AG08395 (cell line): ENCODE results near the gene GALNT5.
A peak's percentile ranks its signal among the peaks of the same experiment; 100 is the strongest.
"Not testable (repeated sequence)": the region's sequence is repeated elsewhere in the genome, so short reads cannot be mapped to it uniquely, and the experiment has no call there.

ENCODE experiments used
- DNase-seq: peaks from one replicate; pipeline ENCODE4 v3.0.0; 2012; ENCODE audit warnings: mixed read lengths, low spot score

The GALNT5 gene

GRCh38 chr2:157251932-157252331 is 5.6 kb upstream of the GALNT5 start:
- DNase-seq = no peak

DNA sequence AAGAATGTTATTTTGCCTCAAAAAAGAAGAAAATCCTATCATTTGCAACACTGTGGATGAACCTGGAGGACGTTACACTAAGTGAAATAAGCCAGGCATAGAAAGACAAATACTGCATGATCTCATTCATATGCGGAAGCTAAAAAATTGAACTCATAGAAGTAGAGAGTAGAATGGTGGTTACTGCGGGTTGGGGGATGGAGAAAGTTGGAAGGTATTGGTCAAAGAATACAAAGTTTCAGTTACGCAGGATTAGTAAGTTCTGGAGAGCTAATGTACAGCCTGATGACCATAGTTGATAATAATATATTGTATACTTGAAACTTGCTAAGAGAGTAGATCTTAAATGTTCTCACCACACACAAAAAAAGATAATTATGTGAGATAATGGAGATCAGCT is 5.0 kb upstream of the GALNT5 start:
- no peak for DNase-seq

- peak; percentile 41 for DNase-seq
Observed at GRCh38 chr2:157254041-157254440, 3.5 kb upstream of the GALNT5 start.

DNA sequence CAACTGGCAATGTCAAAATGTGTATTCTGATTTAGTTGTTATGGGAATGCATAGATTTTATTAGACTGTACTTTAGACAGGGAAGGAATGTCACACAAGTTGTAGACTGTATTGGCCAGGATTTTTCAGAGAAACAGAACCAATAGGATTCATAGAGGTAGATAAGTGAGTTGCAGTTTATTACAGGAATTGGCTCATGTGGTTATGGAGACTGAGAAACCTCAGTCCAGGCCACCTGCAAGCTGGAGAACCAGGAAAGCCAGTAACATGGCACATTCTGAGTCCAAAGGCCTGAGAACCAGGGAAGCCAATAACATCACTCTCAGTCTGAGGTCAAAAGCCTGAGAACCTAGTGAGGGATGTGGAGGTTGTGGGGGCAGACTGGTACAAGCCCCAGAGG is 1.8 kb upstream of the GALNT5 start:
- DNase-seq = no peak

DNA sequence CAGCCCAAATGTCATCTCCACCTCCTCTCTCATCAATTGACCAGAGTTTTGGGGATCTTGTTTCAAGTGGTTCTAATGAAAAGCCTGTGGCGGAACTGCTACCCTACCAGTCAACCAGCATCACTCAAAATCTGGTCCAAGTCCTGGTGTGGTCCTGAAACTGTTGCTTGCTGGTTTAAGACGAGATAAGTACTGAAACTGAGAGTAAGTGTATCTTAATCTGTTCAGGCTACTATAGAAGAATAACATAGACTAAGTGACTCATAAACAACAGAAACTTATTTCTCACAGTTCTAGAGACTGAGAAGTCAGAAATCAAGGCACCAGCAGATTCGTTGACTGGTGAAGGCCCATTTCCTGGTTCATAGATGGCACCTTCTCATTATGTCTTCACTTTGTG is 879 bp upstream of the GALNT5 start:
- DNase-seq = no peak

DNA sequence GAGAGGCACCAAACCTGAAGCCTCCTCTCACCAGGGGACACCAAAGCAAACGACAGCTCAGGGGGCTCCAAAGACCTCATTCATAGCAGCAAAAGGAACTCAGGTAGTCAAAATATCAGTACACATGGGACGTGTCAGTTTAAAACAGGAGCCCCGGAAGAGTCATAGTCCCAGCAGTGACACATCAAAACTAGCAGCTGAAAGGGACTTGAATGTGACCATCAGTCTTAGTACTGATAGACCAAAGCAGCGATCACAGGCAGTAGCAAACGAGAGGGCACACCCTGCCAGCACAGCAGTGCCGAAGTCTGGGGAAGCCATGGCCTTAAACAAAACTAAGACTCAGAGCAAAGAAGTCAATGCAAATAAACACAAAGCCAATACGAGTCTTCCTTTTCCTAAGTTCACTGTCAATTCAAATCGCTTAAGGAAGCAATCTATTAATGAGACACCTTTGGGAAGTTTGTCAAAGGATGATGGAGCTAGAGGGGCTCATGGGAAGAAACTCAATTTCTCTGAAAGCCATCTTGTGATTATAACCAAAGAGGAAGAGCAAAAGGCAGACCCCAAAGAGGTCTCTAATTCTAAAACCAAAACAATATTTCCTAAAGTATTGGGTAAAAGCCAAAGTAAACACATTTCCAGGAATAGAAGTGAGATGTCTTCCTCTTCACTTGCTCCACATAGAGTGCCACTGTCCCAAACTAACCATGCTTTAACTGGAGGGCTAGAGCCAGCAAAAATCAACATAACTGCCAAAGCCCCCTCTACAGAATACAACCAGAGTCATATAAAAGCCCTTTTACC is 1.2 kb downstream of the GALNT5 start:
- DNase-seq = no peak

GRCh38 chr2:157259386-157259785 is 1.9 kb downstream of the GALNT5 start:
- no peak for DNase-seq

GRCh38 chr2:157259960-157260359 is 2.5 kb downstream of the GALNT5 start:
- no peak for DNase-seq

DNA sequence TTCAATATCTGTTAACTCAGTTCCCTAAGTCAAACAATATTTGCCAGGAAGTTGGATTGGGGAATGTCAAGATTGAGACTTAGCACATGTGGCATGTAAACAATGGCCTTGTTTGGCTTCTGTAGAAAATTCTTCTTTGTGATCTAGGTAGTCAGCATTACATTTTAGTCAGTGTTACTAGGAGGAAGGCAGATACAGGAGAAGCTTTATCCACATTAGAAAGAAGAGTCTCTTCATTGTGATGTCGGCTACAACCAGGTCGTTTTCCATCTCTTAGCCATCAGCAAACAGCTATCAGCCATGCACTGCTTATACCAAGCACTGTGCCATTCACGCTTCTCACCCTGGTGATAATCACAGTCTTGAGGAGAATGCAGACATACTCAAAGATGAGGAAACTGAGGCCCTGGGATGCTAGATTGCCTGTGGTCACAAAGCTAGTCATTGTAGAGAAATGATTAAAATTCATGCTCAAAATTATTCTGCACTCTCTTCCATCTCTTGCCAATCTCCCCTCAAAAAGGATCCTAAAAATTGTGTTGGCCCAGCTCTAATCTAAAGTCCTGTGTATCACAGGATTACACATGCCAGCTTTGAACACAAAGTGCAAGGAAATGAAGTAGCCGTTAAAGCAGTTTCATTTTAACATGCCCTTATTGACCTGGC is 3.2 kb downstream of the GALNT5 start:
- DNase-seq = no peak

GRCh38 chr2:157261199-157261782 is 3.8 kb downstream of the GALNT5 start:
- peak; percentile 72 for DNase-seq

DNA sequence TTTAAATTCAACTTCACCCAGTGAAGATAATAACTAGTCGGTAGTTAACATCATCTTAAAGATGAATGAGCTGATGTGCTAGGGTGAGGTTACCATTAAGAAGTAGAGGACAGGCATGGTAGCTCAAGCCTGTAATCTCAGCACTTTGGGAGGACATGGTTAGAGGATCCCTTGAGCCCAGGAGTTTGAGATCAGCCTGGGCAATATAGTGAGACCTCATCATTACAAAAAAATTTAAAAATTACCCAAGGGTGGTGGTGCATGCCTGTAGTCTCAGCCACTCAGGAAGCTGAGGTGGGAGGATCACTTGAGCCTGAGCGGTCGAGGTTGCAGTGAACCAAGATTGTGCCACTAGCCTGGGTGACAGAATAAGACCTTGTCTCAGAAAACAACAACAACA is 4.7 kb downstream of the GALNT5 start:
- no peak for DNase-seq

- peak; percentile 59 for DNase-seq
Observed at GRCh38 chr2:157264099-157264498, 6.6 kb downstream of the GALNT5 start.

DNA sequence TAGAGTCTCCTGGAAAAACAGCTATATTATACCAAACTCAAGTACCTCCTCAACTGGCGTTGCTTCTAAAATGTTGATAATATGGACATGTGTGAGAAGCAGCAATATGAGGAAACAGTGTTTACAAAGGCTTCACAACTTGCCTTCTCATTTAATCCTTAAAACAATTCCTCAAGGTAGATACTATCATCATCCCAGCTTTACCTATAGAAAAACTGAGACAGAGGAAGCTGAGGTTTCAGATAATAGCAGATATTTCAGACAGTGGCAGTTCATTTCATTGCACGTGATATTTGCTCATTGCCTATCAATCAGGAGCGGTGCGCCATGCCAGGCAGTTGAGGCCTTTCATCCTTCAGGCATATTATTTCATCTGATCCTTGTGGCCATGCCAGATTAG is 8.3 kb downstream of the GALNT5 start:
- DNase-seq = no peak

DNA sequence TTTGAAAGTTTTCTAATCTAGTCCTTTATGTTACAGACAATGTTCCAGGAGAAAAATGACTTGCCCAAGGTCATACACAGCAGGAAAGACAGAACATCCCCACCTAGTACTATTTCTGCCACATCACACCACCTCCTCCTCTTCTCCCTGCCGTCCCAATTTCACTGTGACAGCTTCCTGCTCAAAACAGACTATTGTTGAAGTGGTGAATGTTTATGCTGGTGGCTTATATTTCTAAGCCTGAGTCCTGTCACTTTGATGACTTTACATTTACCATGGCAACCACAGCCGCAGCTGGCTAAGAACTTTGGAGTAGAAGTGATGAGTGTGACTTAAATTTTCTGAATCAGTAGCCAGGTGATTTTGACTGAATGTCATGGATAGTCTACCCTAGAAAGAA is 10.0 kb downstream of the GALNT5 start:
- DNase-seq = no peak

DNA sequence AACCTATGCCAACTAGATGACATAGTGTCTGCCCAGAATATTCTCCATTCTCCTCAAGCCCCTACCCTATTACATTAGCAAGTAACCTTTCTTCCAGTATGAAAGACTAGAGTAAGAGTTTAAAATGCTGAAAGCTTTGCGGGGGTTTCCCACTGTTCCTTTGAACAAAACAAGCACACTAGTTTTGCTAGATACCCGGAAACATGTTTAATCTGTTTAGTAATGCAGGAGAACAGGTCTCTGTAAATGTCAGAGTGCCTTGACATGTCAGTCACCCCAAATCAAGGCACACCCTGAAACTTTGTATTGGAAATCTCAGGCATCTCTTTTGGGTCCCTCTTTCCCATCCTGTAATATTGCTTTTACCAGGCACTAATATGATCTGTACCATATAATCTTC is 11.6 kb downstream of the GALNT5 start:
- DNase-seq = no peak

- no peak for DNase-seq
Observed at GRCh38 chr2:157269922-157270321, 12.4 kb downstream of the GALNT5 start.

DNA sequence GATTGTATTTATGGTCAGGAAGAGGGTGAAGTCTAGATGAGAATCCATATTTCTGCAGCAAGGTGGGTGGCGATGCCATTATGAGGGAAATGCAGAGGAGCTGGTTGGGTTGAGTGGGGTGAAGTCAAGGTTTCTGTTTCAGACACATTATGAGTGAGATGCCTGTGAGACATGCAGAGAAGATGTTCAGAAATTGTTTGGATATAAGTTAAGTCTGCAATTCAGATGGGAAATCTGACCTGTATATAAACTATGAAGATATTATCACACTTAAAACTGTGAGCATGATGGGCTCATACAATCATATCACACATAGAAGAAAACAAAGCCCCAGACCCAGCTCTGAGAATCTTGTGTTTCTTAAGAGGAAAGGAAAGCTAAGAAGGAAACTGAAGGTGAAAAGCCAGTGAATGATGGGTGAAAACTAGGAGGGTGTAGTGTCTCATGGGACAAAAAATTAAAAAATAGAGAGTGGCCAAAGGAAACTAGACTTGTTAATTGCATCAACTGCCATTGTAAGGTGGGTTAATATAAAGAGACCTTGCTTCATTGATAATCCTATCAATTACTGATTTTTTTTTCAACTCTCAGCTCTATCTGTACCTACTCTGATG is 14.2 kb downstream of the GALNT5 start:
- DNase-seq = no peak

- not testable (repeated sequence) for DNase-seq
Observed at GRCh38 chr2:157279311-157279710, 21.8 kb downstream of the GALNT5 start.

DNA sequence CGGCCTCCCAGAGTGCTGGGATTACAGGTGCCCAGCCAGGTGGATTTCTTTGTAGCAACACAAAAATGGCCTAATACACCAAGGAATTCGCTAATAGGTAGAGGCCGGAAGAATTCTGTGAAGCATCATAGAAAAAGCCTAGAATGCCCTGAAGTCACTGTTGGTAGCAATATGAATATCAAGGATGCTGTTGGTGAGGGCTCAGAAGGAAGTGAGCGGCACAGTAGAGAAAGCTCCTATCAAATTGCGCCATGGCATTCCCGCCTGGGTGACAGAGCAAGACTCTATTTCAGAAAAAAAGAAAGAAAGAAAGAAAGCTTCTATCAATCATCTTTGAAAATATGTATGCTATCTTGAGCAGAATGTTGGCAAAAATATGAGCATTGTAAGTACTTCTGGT is 23.8 kb downstream of the GALNT5 start:
- no peak for DNase-seq

DNA sequence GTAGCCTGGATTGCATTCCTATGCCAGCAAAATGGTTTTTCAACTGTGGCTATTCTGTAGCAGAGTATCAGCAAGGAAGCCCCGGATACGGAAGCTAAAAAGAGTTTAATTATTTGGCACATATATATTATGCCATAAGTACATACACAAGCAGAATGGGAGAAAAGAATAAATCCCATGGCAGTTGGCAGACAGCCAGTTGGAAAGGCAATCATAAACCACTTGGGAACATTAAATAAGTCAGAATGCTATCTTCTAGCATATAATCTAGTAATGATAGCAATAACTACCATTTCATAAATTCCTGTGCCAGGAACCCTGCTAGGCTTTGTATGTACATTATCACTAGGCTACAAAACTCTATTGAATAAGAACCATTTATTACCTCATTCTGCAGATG is 26.0 kb downstream of the GALNT5 start:
- DNase-seq = no peak

DNA sequence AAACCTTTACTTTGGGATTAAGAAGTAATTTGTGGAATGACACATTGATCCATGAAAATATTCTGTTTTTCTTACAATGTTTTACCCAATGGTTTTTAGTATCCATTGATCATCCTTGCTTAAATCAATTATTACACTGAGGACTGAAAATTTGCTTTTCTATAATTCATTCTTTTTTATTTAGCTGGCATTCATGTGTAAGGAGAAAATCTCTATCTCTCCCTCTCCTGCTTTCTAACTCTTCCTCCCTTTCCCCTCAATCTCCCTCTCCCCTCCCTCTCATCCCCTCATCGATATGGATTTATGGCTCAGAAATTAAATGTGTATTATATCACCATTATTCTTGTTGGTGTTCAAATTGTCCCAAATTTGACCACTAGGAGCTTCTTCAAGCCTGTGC is 29.7 kb downstream of the GALNT5 start:
- DNase-seq = no peak

DNA sequence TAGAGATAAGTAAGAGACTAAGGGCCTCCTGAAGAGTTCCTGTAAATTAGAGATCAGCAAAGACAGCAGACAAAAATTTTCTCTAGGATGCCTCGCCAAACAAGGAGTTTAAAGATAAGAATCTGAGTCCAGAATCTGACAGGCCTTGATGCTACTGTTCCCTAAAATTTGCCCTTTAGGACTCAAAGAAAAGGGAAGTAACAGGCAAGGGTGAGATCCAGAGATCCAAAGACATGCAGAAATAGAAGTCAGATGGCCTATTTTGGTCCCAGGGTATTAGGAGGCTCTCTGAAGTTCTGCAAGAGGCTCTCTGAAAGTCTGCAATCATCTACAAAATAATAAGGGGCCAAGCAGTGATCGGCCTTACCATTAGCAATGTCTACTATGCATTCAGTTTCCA is 33.0 kb downstream of the GALNT5 start:
- no peak for DNase-seq

DNA sequence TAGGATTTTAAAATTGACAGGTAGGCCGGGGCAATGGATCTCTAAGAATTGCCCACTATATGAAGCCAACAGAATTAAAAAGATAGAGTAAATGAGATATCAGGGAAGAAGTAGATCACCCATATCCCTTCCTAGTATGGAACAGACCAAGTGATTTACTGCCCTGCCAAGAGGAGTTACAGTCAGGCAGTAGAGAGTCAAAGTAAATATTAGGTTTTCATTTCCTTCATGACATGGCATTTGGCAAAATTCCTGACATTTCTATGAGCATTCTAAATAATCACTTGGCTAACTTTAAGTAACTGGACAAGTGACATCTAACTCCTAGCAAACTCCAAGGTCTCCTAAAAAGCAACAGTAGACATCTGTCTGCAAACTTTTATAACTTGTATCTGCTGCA is 33.5 kb downstream of the GALNT5 start:
- no peak for DNase-seq
